ENCODE data around the gene MED13.
"Not testable (repeated sequence)": the region's sequence is repeated elsewhere in the genome, so short reads cannot be mapped to it uniquely, and the experiment has no call there.

MED13 gene

DNA sequence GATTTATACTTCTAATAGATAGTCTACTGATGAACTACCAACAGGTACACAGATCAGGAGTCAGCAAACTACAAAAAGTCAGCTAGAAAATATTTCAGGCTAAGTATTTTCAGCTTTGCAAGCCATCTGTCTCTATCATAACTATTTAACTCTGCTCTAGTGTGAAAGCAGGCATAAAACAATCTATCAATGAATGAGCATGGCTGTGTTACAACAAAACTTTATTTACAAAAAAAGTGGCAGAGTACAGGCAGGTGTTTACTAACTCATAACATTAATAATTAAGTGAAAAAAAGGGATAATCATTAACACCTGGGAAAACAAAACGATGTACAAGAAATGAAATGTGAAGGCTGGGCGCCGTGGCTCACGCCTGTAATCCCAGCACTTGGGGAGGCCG is 15.8 kb downstream of the MED13 start:
- no peak for DNase-seq

GRCh38 chr17:62048262-62048661 is 16.8 kb downstream of the MED13 start:
- no peak for DNase-seq

DNA sequence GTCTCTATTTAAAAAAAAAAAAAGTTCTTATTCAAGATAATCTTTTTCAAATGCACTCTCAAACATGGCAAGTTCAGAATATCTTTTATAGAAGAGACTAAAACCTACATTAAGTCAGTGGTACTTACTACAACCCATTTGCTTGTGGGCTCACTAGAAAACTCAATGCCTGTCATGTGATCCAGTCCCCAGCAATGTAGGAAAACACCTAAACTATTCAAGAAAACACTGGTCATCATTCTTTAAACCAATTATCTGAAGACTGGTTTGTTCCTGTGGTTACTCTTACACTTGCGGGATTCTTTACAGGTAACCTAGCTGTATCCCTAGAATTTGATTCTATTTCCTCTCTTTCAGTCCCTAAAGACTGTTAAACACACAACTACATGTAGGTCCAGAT is 19.6 kb downstream of the MED13 start:
- DNase-seq, result no peak

GRCh38 chr17:62045109-62045508 is 20.0 kb downstream of the MED13 start:
- no peak for DNase-seq

DNA sequence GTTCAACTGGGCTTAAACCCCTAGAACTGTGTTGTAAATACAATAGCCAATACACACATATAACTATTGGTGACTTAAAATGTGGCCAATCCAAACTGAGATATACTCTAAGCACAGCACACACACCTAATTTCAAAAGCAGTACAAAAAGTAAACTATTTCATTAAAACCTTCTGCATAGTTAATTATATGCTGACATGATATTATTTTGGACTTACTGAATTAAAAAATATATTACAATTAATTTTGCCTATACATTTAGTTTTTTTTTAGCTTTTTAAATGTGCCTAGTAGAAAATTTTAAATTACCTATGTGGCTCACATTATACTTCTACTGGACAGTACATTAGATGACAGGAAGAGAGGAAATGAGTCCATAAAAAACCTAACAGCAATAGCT is 21.5 kb downstream of the MED13 start:
- no peak for DNase-seq

DNA sequence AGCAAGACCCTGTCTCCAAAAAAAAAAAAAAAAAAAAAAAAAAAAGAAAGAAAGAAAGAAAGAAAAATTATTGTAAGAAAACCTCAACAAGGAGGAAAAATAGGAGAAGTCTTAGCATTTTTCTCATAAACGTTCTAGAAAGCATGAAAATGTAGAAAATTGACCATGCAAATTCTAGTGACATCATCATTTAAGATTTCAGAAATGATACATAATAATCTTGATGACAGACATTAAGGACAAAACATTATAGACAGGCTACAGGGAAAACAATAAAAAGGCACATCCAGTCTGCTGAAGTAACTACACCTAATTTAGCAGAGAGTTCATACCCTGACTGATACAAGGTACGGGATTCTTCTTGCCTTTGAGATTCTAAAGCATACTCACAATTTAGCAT is 21.9 kb downstream of the MED13 start:
- no peak for DNase-seq

DNA sequence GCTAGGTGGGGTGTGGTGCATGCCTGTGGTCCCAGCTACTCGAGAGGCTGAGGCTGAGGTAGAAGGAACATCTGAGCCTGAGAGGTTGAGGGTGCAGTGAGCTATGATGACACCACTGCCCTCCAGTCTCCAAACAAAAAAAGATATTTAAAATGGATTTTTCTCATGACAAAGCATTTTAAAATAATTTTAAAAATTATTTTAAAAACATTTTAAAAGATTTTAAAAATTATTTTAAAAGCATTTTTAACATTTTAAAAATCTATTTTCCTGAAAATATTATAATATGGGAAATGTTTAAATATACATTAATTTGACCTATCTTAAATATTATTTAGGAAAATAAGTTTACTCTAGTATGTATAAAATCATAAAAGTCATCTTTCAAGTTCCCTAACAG is 26.8 kb downstream of the MED13 start:
- no peak for DNase-seq

DNA sequence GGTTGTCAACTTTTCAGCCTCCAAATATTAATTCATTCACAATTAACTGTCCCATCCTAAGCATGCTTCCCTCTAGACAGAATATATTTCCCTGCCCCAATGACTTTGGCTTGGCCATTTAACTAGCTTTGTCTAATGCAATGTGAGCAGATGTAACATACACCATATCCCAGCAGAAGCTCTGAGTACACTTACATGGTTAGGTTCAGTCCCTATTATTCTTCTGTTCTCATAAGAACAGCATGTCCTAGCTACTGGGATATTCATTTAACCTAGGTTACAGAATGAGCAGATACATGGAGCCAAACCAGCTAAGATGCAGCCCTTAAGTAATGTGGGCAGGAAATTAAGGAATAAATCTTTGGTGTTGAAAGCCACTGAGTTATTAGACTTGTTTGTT is 31.8 kb downstream of the MED13 start:
- DNase-seq, result no peak

DNA sequence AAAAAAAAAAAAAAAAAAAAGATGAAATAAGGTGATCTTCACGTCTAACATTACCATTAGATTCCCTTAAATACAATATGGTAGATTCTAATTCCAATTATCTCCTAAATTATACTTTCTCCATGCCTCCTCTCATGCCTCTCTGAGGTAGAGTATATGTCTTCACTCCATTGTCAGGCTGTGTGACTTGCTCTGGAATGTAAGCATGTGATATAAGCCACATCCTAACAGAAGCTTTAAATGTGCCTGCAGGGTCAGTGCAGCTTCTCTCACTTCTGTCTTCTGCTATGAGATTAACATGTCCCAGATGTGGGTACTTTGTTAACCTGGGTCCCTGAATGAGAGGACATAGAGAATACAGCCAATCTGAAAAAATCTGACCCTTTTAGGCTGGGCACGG is 32.6 kb downstream of the MED13 start:
- no peak for DNase-seq

GRCh38 chr17:62030264-62030663 is 34.8 kb downstream of the MED13 start:
- no peak for DNase-seq

GRCh38 chr17:62024866-62025265 is 40.2 kb downstream of the MED13 start:
- no peak for DNase-seq

- no peak for DNase-seq
These were observed 47.2 kb downstream of the MED13 start for GRCh38 chr17:62017912-62018311.

- DNase-seq, result no peak
These were observed 47.6 kb downstream of the MED13 start for GRCh38 chr17:62017496-62017895.

DNA sequence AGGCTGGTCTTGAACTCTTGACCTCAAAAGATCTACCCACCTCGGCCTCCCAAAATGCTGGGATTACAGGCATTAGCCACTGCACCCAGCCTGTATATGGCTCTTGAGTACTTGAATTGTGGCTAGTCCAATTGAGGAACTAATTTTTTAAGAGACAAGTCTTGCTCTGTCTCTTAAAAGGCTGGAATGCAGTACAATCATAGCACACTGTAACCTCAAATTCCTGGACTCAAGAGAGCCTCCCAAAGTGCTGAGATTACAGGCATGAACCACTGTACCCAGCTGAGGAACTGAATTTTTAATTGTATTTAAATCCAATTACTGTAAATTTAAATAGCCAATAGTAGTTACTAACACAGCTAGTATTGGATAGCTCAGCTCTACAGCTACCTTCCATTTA is 50.6 kb downstream of the MED13 start:
- DNase-seq, result no peak

DNA sequence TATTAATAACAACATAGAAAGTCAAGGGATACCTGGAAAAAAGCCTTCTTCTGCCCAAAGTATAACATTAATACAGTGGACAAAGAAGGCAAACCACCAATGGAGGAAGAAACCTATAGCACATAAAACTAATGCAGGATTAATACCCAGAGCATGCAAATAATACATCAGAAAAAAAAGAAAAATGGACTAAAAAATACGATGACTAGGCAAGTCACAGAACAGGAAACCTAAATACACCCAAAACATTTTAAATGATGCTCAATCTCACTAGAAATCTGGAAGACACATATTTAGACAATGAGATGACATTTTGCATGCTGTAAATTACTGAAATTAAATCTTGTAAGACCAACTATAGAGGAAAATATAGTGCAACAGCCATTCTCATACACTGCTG is 55.9 kb downstream of the MED13 start:
- DNase-seq, result no peak

DNA sequence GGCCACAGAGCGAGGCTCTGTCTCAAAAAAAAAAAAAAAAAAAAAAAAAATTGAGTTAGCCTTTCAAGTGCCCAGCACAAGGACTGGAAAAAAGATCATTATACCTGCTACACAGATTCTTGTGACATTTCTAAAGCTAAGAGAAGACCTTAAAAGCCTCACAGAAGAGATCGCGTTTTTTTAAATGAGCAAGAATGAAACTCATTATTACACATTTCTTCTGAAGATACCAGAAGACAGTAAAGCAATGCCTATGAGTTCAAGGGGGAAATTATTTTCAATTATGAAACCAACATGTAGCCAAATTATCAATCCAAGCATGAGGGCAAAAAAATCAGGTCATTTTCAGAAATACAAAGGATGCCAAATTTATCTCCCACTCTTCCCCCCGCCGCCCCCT is 56.8 kb downstream of the MED13 start:
- no peak for DNase-seq

GRCh38 chr17:62004388-62004787 is 60.7 kb downstream of the MED13 start:
- no peak for DNase-seq

DNA sequence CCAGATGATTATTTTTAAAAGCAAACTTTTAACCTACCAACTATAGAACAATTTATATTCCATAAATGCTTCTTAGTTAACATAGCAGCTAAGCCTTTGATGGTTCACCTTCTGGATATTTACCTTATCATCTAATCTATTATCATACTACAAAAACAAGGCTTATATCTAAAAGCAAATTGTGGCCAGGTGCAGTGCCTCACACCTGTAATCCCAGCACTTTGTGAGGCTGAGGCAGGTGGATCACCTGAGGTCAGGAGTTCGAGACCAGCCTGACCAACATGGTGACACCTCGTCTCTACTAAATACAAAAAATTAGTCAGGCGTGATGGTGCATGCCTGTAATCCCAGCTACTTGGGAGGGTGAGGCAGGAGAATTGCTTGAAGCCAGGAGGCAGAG is 61.9 kb downstream of the MED13 start:
- DNase-seq, result not testable (repeated sequence)

DNA sequence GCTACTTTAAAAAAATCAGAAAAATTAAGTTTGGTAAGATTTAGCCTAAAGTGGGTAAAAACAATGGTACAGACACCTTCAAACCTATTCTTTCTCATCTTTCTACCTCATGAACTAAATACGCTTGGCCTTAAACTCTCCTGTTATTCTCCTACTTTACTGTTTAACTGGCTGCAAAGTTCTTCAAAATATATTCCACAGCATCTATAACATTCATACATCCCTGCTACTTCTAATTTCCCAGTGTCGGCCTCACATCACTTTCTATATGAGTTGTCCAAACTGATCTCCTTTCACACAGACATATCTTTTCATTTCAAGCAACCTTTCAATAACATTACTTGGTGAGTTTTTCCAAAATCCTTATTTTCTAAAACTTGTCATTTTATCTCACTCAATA is 64.0 kb downstream of the MED13 start:
- no peak for DNase-seq

- no peak for DNase-seq
These were observed 64.9 kb downstream of the MED13 start for GRCh38 chr17:62000186-62000585.

DNA sequence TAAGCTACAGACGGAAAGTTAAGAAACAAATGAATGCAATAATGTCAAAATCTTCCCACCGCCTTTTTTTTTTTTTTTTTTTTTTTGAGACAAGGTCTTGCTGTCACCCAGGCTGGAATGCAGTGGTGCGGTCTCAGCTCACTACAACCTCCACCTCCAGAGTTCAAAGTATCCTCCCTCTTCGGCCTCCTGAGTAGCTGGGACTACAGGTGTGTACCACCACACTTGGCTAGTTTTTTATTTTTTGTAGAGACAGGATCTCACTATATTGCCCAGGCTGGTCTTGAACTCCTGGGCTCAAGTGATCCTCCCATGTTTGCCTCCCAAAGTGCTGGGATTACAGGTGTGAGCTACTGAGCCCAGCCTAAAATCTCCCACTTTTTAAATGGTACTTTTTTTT is 66.5 kb downstream of the MED13 start:
- DNase-seq, result not testable (repeated sequence)

GRCh38 chr17:61997664-61998063 is 67.4 kb downstream of the MED13 start:
- no peak for DNase-seq

- no peak for DNase-seq
These were observed 68.0 kb downstream of the MED13 start for GRCh38 chr17:61996916-61997605.

GRCh38 chr17:61989509-61989908 is 75.6 kb downstream of the MED13 start:
- no peak for DNase-seq

DNA sequence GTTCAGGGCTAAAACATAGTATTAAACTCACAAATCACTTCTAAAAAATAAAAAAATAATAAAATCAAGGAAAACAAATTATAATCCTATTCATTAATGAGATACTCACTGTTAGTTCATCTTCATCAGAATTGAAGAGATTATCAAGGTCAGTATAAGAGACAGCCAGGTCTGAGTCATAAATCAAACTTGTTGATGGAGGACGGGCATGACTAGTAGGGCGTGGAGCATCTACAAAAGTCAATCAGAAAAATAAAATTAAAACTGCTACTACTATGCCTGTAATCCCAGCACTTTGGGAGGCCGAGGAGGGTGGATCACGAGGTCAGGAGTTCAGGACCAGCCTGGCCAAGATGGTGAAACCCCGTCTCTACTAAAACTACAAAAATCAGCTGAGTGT is 78.2 kb downstream of the MED13 start:
- no peak for DNase-seq

DNA sequence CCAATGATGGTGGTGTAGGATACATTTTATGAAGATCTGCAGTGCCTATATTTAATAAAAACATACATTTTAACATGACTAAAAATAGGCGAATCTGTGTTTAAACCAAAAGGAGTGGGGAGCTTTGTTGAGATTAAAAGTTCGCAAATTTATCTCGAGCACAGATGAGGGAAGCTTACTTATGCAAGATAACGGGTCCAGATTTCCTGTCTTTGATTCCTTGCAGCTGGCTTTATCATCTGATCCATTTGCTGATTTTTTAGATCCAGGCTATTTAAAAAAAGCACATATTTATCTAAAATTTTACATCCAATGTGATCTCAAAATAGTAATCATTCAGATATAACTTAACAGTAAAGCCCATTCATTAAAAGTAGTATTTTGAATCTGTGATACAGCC is 80.3 kb downstream of the MED13 start:
- DNase-seq, result no peak
